ENCODE data around the gene NADK2. TPM values are rescaled to one million over a fixed set of nuclear protein-coding genes. Genes with fewer than 3 reads are reported as not detected.

NADK2 gene
- total and polyA plus RNA-seq, 9 of the 15 experiments (the other 6 are each of a cell fraction or from before 2014, with no cell fraction given) = 10.6 to 41.0 (median 24.0) TPM

DNA sequence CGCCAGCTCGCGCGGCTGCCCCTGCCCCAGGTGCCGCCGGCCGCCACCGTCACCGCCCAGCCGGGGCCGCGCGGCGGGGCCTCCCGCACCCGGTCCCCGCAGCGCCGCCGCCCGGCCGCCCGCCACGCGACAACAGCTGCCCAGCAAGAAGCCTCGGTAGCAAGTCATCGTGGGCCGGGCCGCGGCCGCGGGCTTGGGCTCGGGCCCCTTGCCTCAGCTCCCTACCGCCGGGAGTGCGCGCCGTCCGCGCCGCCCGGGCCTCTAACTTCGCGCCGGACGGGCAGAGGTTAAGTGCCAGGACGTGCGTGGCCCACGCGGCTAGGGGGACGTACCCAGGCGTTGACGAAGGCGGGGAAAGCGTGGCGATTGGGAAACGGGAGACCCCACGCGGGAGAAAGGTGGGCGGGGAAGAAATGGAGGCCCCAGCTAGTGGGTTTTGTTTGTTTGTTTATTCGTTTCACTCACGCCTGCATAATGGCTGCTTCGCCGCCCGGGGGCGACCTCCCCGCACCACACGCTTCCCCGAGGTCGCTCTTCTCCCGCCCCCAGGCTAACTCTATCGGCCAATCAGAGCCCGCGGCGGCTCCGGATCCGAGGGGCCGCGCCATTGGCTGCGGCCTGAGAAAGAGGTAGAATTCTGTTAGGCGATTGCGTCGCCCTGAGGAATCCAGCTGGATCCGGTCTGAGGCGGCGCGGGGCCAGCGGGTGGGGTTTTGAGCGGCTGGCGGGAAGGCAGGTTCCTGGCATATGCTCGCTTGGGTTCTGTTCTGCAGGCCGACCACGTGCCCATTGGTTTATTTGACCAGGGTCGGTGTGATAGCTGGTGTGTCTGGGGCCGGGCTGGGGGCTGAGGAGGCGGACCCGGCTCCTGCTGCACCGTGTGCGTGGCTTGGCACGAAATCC, at the start of gene NADK2 (continued):
- TF ChIP-seq FOS (IDR thresholded peaks at IDR 0.05; ENCODE audit: extremely low read depth, insufficient read length) = peak; percentile 59
- no peak for TF ChIP-seq JUNB (CRISPR knock-in tag; conservative IDR thresholded peaks at IDR 0.05)
- TF ChIP-seq TEAD4 (IDR thresholded peaks at IDR 0.05; ENCODE audit: low read length) = peak; percentile 48
- 0 out of 2 replicates have a peak, but pooled peaks have one; percentile 59 for TF ChIP-seq TEAD4 (CRISPR knock-in tag; IDR thresholded peaks at IDR 0.05; ENCODE audit: borderline replicate concordance)
- TF ChIP-seq FOXM1 (IDR thresholded peaks at IDR 0.05; ENCODE audit: low read depth) = peak; percentile 57
- peak; percentile 80; the same call in 1 of the 2 replicates for TF ChIP-seq FOXM1 (CRISPR knock-in tag; IDR thresholded peaks at IDR 0.05; ENCODE audit: low read depth)
- TF ChIP-seq ARID1B (IDR thresholded peaks at IDR 0.05) = peak; percentile 53
- TF ChIP-seq KLF16 (IDR thresholded peaks at IDR 0.05) = peak; percentile 100
- peak; percentile 69 for TF ChIP-seq SP1 (CRISPR knock-in tag; IDR thresholded peaks at IDR 0.05)
- peak; percentile 96 for TF ChIP-seq ZNF584 (CRISPR knock-in tag; IDR thresholded peaks at IDR 0.05; ENCODE audit: low read depth)
- TF ChIP-seq, protein P1, sequence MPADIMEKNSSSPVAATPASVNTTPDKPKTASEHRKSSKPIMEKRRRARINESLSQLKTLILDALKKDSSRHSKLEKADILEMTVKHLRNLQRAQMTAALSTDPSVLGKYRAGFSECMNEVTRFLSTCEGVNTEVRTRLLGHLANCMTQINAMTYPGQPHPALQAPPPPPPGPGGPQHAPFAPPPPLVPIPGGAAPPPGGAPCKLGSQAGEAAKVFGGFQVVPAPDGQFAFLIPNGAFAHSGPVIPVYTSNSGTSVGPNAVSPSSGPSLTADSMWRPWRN (IDR thresholded peaks at IDR 0.05; ENCODE audit: low read depth) = no peak
- peak; percentile 60; the same call in 1 of the 2 replicates for TF ChIP-seq ELF2 (CRISPR knock-in tag; IDR thresholded peaks at IDR 0.05)
- peak; percentile 80 for TF ChIP-seq TEAD2 (tag; IDR thresholded peaks at IDR 0.05)
- peak; percentile 81; the same call in 1 of the 2 replicates for TF ChIP-seq NR1H2 (CRISPR knock-in tag; IDR thresholded peaks at IDR 0.05)
- TF ChIP-seq ZNF41 (CRISPR knock-in tag; conservative IDR thresholded peaks at IDR 0.05) = peak; percentile 77; the same call in 1 of the 2 replicates
- TF ChIP-seq NCOA6 (IDR thresholded peaks at IDR 0.05) = peak; percentile 69; the same call in 1 of the 2 replicates
- no peak for TF ChIP-seq ZNF75A (CRISPR knock-in tag; IDR thresholded peaks at IDR 0.05)
- TF ChIP-seq, protein P2, sequence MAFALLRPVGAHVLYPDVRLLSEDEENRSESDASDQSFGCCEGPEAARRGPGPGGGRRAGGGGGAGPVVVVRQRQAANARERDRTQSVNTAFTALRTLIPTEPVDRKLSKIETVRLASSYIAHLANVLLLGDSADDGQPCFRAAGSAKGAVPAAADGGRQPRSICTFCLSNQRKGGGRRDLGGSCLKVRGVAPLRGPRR (CRISPR knock-in tag; IDR thresholded peaks at IDR 0.05) = peak; percentile 78
- peak; percentile 54 for TF ChIP-seq NFIC (IDR thresholded peaks at IDR 0.05)
- peak; percentile 85 for TF ChIP-seq CEBPB (tag; IDR thresholded peaks at IDR 0.05)
- TF ChIP-seq, protein P3, sequence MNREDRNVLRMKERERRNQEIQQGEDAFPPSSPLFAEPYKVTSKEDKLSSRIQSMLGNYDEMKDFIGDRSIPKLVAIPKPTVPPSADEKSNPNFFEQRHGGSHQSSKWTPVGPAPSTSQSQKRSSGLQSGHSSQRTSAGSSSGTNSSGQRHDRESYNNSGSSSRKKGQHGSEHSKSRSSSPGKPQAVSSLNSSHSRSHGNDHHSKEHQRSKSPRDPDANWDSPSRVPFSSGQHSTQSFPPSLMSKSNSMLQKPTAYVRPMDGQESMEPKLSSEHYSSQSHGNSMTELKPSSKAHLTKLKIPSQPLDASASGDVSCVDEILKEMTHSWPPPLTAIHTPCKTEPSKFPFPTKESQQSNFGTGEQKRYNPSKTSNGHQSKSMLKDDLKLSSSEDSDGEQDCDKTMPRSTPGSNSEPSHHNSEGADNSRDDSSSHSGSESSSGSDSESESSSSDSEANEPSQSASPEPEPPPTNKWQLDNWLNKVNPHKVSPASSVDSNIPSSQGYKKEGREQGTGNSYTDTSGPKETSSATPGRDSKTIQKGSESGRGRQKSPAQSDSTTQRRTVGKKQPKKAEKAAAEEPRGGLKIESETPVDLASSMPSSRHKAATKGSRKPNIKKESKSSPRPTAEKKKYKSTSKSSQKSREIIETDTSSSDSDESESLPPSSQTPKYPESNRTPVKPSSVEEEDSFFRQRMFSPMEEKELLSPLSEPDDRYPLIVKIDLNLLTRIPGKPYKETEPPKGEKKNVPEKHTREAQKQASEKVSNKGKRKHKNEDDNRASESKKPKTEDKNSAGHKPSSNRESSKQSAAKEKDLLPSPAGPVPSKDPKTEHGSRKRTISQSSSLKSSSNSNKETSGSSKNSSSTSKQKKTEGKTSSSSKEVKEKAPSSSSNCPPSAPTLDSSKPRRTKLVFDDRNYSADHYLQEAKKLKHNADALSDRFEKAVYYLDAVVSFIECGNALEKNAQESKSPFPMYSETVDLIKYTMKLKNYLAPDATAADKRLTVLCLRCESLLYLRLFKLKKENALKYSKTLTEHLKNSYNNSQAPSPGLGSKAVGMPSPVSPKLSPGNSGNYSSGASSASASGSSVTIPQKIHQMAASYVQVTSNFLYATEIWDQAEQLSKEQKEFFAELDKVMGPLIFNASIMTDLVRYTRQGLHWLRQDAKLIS (CRISPR knock-in tag; IDR thresholded peaks at IDR 0.05) = peak; percentile 70; the same call in 1 of the 2 replicates
- TF ChIP-seq RBFOX2 (IDR thresholded peaks at IDR 0.05; ENCODE audit: low read depth, low read length) = peak; percentile 94
- TF ChIP-seq PTRF (tag; IDR thresholded peaks at IDR 0.05) = peak; percentile 67; the same call in 1 of the 2 replicates
- TF ChIP-seq NFXL1 (CRISPR knock-in tag; IDR thresholded peaks at IDR 0.05) = peak; percentile 73; the same call in 1 of the 2 replicates
- TF ChIP-seq XRCC5 (IDR thresholded peaks at IDR 0.05; ENCODE audit: low read depth, low read length) = peak; percentile 62; the same call in 1 of the 2 replicates

Data from K562 (cell line).